CD4-positive, alpha-beta T cell treated with Interleukin-2 at 100 ng/mL for 4 hours (primary cell): Measurements from ENCODE around the gene B3GAT1.

Experiments used
- DNase-seq: peaks from one replicate; pipeline ENCODE4 v3.0.0-alpha.2; 2020; ENCODE audit warnings: low spot score

B3GAT1 gene

GRCh38 chr11:134409552-134410429 is 2.3 kb downstream of the B3GAT1 start:
- DNase-seq: no peak

- DNase-seq: no peak
These were observed 4.1 kb downstream of the B3GAT1 start for GRCh38 chr11:134407923-134408322.

GRCh38 chr11:134407321-134407828 is 4.7 kb downstream of the B3GAT1 start:
- DNase-seq: no peak

- peak; percentile 13 for DNase-seq
These were observed 5.5 kb downstream of the B3GAT1 start for GRCh38 chr11:134406264-134407185.

GRCh38 chr11:134405841-134406240 is 6.2 kb downstream of the B3GAT1 start:
- DNase-seq: no peak

- DNase-seq: no peak
These were observed 6.6 kb downstream of the B3GAT1 start for GRCh38 chr11:134405436-134405835.

- DNase-seq: no peak
These were observed 7.3 kb downstream of the B3GAT1 start for GRCh38 chr11:134404575-134405341.

GRCh38 chr11:134402910-134403309 is 9.1 kb downstream of the B3GAT1 start:
- no peak for DNase-seq

GRCh38 chr11:134401825-134402809 is 9.9 kb downstream of the B3GAT1 start:
- peak; percentile 14 for DNase-seq

GRCh38 chr11:134399996-134400395 is 12.0 kb downstream of the B3GAT1 start:
- no peak for DNase-seq

GRCh38 chr11:134399293-134399654 is 12.8 kb downstream of the B3GAT1 start:
- no peak for DNase-seq

GRCh38 chr11:134398644-134399292 is 13.3 kb downstream of the B3GAT1 start:
- no peak for DNase-seq

- DNase-seq: no peak
These were observed 14.0 kb downstream of the B3GAT1 start for GRCh38 chr11:134398079-134398444.

GRCh38 chr11:134397304-134398078 is 14.6 kb downstream of the B3GAT1 start:
- DNase-seq: no peak

- DNase-seq: no peak
These were observed 17.0 kb downstream of the B3GAT1 start for GRCh38 chr11:134395002-134395401.

- DNase-seq: no peak
These were observed 17.7 kb downstream of the B3GAT1 start for GRCh38 chr11:134394311-134394710.

- DNase-seq: no peak
These were observed 18.4 kb downstream of the B3GAT1 start for GRCh38 chr11:134393638-134394037.

- DNase-seq: no peak
These were observed 19.0 kb downstream of the B3GAT1 start for GRCh38 chr11:134392953-134393615.

- DNase-seq: no peak
These were observed 20.4 kb downstream of the B3GAT1 start for GRCh38 chr11:134391656-134392055.
